Peyer's patch (tissue), 4 donors: ENCODE measurements around the gene LRRN1.

Experiments used
- POLR2A ChIP-seq, 2 donors: fragments of 450-650 bp; IDR thresholded peaks; one replicate each; pipeline ENCODE4 v1.5.1; 2017; ENCODE audit warnings: antibody characterized with exemption in 2 of 2, mild to moderate bottlenecking in 2 of 2, moderate library complexity in 2 of 2
- TF ChIP-seq, protein P1 (sequence below), 6 experiments: fragments of 450-650 bp in 4 of 6; fragments of 200-600 bp in 2 of 6; sonication (generic) in 1 of 6; IDR thresholded peaks; one replicate each; pipeline ENCODE4 v1.5.1; 2017 to 2019; ENCODE audit warnings: antibody characterized with exemption in 6 of 6, mild to moderate bottlenecking in 3 of 6, moderate library complexity in 1 of 6

DNA sequence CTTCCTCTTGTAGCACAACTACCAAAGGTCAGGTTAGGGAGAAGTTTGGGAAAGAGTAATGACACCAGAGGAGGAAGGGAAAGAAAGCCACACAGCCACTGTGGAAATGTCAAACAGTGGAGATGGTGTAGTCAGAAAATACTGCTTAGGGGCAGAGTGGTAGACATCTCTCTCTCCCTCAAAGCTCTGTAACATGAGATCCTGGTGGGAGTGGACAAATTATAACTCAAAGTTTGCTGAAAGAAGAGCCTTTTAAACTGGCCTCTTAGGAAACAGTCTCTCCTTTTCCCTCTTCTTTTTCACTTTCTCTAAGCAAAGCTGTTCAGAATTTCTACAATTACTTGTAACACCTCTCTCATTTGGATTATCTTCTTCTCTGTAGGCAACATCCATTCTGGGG is 55.8 kb downstream of the LRRN1 start:
- TF ChIP-seq, protein P1, sequence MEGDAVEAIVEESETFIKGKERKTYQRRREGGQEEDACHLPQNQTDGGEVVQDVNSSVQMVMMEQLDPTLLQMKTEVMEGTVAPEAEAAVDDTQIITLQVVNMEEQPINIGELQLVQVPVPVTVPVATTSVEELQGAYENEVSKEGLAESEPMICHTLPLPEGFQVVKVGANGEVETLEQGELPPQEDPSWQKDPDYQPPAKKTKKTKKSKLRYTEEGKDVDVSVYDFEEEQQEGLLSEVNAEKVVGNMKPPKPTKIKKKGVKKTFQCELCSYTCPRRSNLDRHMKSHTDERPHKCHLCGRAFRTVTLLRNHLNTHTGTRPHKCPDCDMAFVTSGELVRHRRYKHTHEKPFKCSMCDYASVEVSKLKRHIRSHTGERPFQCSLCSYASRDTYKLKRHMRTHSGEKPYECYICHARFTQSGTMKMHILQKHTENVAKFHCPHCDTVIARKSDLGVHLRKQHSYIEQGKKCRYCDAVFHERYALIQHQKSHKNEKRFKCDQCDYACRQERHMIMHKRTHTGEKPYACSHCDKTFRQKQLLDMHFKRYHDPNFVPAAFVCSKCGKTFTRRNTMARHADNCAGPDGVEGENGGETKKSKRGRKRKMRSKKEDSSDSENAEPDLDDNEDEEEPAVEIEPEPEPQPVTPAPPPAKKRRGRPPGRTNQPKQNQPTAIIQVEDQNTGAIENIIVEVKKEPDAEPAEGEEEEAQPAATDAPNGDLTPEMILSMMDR (IDR thresholded peaks at IDR 0.05), result no peak
- no peak for TF ChIP-seq POLR2A (IDR thresholded peaks at IDR 0.05)
